UCSD-AML1 (cell line): ENCODE results near the gene TMEM63C.
"Not testable (repeated sequence)": the region's sequence is repeated elsewhere in the genome, so short reads cannot be mapped to it uniquely, and the experiment has no call there.

Source experiments
- DNase-seq: peaks from one replicate; lab custom pipeline; 2025; ENCODE audit not compliant: unreplicated experiment; lab: John Stamatoyannopoulos, UW

Gene TMEM63C

GRCh38 chr14:77155083-77155482 is 26.5 kb upstream of the TMEM63C start:
- DNase-seq = no peak

- DNase-seq = no peak
Measured at GRCh38 chr14:77157740-77158139, 23.9 kb upstream of the TMEM63C start.

- DNase-seq = no peak
Measured at GRCh38 chr14:77158175-77158881, 23.3 kb upstream of the TMEM63C start.

GRCh38 chr14:77158882-77159255 is 22.7 kb upstream of the TMEM63C start:
- DNase-seq = no peak

GRCh38 chr14:77161011-77161410 is 20.6 kb upstream of the TMEM63C start:
- no peak for DNase-seq

- no peak for DNase-seq
Measured at GRCh38 chr14:77170045-77170444, 11.6 kb upstream of the TMEM63C start.

GRCh38 chr14:77172916-77173315 is 8.7 kb upstream of the TMEM63C start:
- no peak for DNase-seq

GRCh38 chr14:77173911-77174617 is 7.5 kb upstream of the TMEM63C start:
- not testable (repeated sequence) for DNase-seq

- DNase-seq = no peak
Measured at GRCh38 chr14:77175843-77176242, 5.8 kb upstream of the TMEM63C start.

- no peak for DNase-seq
Measured at GRCh38 chr14:77177702-77178101, 3.9 kb upstream of the TMEM63C start.

GRCh38 chr14:77178656-77179055 is 2.9 kb upstream of the TMEM63C start:
- DNase-seq = no peak

- DNase-seq = no peak
Measured at GRCh38 chr14:77180726-77181602, 634 bp upstream of the TMEM63C start.

GRCh38 chr14:77183896-77184295 is 2.3 kb downstream of the TMEM63C start:
- no peak for DNase-seq

GRCh38 chr14:77184396-77185092 is 2.9 kb downstream of the TMEM63C start:
- DNase-seq = no peak

- no peak for DNase-seq
Measured at GRCh38 chr14:77185093-77185465, 3.5 kb downstream of the TMEM63C start.

GRCh38 chr14:77186911-77187648 is 5.5 kb downstream of the TMEM63C start:
- DNase-seq = no peak

- no peak for DNase-seq
Measured at GRCh38 chr14:77187649-77188012, 6.0 kb downstream of the TMEM63C start.

- no peak for DNase-seq
Measured at GRCh38 chr14:77189479-77189878, 7.9 kb downstream of the TMEM63C start.

GRCh38 chr14:77190977-77191376 is 9.4 kb downstream of the TMEM63C start:
- no peak for DNase-seq

- DNase-seq = no peak
Measured at GRCh38 chr14:77194706-77195105, 13.1 kb downstream of the TMEM63C start.

- DNase-seq = no peak
Measured at GRCh38 chr14:77195766-77196165, 14.2 kb downstream of the TMEM63C start.
